ENCODE data around the gene PPP1R16B. TPM values are rescaled to one million over a fixed set of nuclear protein-coding genes. Genes with fewer than 3 reads are reported as not detected.

PPP1R16B gene
- total RNA-seq, 2 experiments from 2014 or later: 63.6 to 67.4 TPM

DNA sequence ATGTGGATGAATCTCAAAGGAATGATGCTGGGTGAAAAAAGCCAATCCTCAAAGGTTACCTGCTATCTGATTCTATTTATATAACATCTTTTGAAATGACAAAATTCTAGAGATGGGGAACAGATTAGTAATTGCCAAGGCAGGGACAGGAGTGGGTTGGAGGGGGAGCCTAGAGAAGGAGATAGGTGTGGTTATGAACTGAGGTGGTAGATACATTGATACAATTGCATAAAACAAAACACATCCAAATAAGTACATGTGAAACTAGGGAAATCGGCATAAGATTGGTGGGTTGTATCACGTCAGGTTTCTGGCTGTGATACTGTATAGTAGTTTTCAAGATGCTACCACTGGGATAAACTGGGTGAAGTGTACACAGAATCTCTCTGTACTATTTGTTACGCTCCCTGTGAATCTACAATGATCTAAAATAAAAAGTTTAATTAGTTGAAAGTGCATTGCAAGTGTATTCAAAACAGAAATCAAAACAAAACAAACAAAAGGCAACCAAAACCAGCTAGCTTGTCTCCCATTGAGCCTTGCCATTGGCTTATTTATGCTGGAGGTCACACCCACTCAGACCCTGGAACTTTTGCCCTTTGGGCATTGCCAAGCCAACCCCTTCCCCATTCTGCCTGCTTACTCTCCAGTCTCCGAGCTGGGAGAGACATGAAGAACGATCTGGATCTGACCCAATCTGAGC is 27.8 kb downstream of the PPP1R16B start:
- peaks cover 6% of the 10 kb centered on the region for H3K9me3 Mint-ChIP-seq
- peak overlapping the region; percentile 85 for H3K27ac Mint-ChIP-seq
- no peak for DNase-seq
- CTCF ChIA-PET: interaction anchor here (1.5 to 2.2 kb wide), 3 partner anchors 22 to 28 kb away, joined by 3 to 6 read pairs (median 5); partner anchors contain the start of gene PPP1R16B
- H3K27me3 Mint-ChIP-seq: no peaks in the 10 kb centered on the region
- POLR2A ChIA-PET: no interaction called here
- peaks cover 64% of the 10 kb centered on the region for H3K36me3 Mint-ChIP-seq (ENCODE audit: low read depth)
- H3K4me1 Mint-ChIP-seq: peaks cover 67% of the 10 kb centered on the region
- peak overlapping the region; percentile 37 for H3K4me3 Mint-ChIP-seq

DNA sequence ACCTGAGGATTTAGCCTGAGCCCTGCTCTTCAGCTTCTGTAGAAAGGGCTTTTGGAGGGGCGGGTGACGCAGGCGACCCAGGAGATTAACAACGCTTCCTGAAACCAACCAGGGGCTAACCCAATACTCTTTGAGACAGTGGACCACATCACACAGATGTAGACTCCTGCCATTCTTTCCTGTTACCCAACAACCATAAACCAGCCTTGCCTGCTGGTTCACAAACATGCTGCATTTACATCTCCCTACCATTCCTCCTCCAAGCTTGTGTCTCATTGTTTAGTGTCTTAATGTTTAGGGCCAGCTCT is 28.3 kb downstream of the PPP1R16B start:
- H3K4me3 Mint-ChIP-seq: no peak overlapping the region
- POLR2A ChIA-PET: no interaction called here
- DNase-seq: peak; percentile 32
- H3K4me1 Mint-ChIP-seq: peaks cover 67% of the 10 kb centered on the region
- H3K9me3 Mint-ChIP-seq: peaks cover 6% of the 10 kb centered on the region
- peaks cover 61% of the 10 kb centered on the region for H3K36me3 Mint-ChIP-seq (ENCODE audit: low read depth)
- CTCF ChIA-PET: interaction anchor here (0.6 to 2.2 kb wide), 4 partner anchors 18 to 29 kb away, joined by 3 to 6 read pairs (median 4); partner anchors contain the start of gene PPP1R16B
- no peaks in the 10 kb centered on the region for H3K27me3 Mint-ChIP-seq
- H3K27ac Mint-ChIP-seq: peak overlapping the region; percentile 85

DNA sequence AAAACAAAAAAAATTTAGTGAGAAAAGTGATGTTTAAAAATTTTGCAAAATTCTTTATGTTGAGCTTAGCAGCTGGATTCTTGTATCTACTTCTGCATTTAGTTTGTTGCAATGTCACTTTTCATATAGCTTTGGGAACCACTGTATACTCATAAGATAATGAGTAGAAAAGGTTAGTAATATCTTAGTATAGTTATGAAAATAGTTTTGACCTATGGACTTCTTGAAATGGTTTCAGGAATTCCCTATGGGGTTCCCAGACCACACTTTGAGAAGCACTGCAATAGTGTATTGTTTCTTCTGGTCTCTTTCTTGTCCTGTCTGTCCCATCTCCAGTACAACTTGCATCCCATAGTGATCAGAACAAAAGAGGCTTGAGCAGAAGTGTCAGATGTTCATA is 29.4 kb downstream of the PPP1R16B start:
- no peak overlapping the region for H3K27ac Mint-ChIP-seq

DNA sequence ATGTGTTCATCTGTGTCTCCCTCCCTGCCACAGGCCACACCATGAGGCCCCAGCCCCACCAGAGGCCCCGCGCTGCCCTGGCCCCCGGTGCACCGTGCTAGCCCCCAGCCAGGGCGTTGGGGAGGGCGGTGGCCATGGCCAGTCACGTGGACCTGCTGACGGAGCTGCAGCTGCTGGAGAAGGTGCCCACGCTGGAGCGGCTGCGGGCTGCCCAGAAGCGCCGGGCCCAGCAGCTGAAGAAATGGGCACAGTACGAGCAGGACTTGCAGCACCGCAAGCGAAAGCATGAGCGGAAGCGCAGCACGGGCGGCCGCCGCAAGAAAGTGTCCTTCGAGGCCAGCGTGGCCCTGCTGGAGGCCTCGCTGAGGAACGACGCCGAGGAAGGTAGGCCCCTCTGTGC is 30.3 kb downstream of the PPP1R16B start:
- H3K27me3 Mint-ChIP-seq: no peaks in the 10 kb centered on the region
- DNase-seq: no peak
- H3K4me1 Mint-ChIP-seq: peaks cover 67% of the 10 kb centered on the region
- POLR2A ChIA-PET: no interaction called here
- H3K4me3 Mint-ChIP-seq: no peak overlapping the region
- H3K27ac Mint-ChIP-seq: no peak overlapping the region
- CTCF ChIA-PET: interaction anchor here (1.1 to 2.2 kb wide), 4 partner anchors 24 to 84 kb away, joined by 3 to 6 read pairs (median 4); partner anchors contain the start of gene PPP1R16B
- peaks cover 6% of the 10 kb centered on the region for H3K9me3 Mint-ChIP-seq
- H3K36me3 Mint-ChIP-seq (ENCODE audit: low read depth): peaks cover 57% of the 10 kb centered on the region

More for the DNA sequence above, 29.4 kb downstream of the PPP1R16B start:
- no peak for DNase-seq
- no peaks in the 10 kb centered on the region for H3K27me3 Mint-ChIP-seq
- H3K4me3 Mint-ChIP-seq: no peak overlapping the region
- POLR2A ChIA-PET: no interaction called here
- peaks cover 60% of the 10 kb centered on the region for H3K36me3 Mint-ChIP-seq (ENCODE audit: low read depth)
- CTCF ChIA-PET: interaction anchor here (1.2 to 2.2 kb wide), 4 partner anchors 21 to 30 kb away, joined by 3 to 6 read pairs (median 4); partner anchors contain the start of gene PPP1R16B
- peaks cover 6% of the 10 kb centered on the region for H3K9me3 Mint-ChIP-seq
- H3K4me1 Mint-ChIP-seq: peaks cover 67% of the 10 kb centered on the region

DNA sequence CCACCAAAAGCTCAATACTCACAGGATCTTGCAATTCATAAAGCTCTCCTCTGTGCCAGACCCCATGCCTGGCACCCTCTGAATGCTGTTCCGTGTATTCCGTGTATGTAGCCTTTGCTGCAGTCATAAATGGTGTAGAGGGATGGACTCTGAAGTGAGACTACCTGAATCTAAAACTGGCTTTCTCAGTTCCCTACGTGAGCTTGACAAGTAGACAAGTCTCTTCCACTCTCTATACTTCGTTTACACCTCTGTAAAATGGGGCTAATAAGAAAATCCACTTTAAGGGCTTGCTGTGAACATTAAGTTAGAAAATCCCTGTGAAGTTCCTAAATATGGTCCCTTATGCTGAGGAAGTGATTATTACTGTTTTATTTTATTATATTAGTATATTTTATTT is 31.5 kb downstream of the PPP1R16B start:
- H3K36me3 Mint-ChIP-seq (ENCODE audit: low read depth): peaks cover 54% of the 10 kb centered on the region
- POLR2A ChIA-PET: interaction anchor here (0.6 kb wide), 1 partner anchor 38 kb away, joined by 4 read pairs; no protein-coding TSS in a partner anchor
- H3K27ac Mint-ChIP-seq: no peak overlapping the region
- CTCF ChIA-PET: interaction anchor here (1.1 to 1.8 kb wide), 4 partner anchors 22 to 85 kb away, joined by 3 to 4 read pairs (median 3); no protein-coding TSS in a partner anchor
- no peak for DNase-seq
- no peak overlapping the region for H3K4me3 Mint-ChIP-seq
- peaks cover 6% of the 10 kb centered on the region for H3K9me3 Mint-ChIP-seq
- H3K4me1 Mint-ChIP-seq: peaks cover 66% of the 10 kb centered on the region
- no peaks in the 10 kb centered on the region for H3K27me3 Mint-ChIP-seq

DNA sequence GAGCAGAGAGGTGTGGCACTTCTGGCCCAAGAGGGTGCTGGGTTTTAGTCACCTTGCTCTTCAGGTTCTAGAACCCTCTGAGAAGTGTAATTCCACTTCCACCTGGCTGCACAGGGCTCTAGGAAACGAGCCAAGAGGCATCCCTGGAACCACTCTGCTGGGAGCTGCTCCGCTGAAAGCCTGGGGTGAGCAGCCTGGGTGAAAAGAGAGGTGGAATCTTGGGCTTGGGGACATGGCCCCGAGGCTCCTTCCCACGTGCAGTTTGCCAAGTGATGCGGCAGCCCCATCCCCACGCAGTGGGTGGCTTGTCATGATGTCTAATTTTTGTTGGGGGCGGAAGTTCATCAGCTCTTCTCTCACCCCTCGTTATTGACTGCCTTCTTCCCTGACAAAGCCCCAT is 32.8 kb downstream of the PPP1R16B start:
- H3K27me3 Mint-ChIP-seq: no peaks in the 10 kb centered on the region
- peaks cover 54% of the 10 kb centered on the region for H3K36me3 Mint-ChIP-seq (ENCODE audit: low read depth)
- peak overlapping the region; percentile 36 for H3K27ac Mint-ChIP-seq
- no peak overlapping the region for H3K4me3 Mint-ChIP-seq
- peaks cover 3% of the 10 kb centered on the region for H3K9me3 Mint-ChIP-seq
- CTCF ChIA-PET: interaction anchor here (0.8 kb wide), 1 partner anchor 12 kb away, joined by 3 read pairs; no protein-coding TSS in a partner anchor
- POLR2A ChIA-PET: no interaction called here
- peaks cover 66% of the 10 kb centered on the region for H3K4me1 Mint-ChIP-seq
- no peak for DNase-seq

DNA sequence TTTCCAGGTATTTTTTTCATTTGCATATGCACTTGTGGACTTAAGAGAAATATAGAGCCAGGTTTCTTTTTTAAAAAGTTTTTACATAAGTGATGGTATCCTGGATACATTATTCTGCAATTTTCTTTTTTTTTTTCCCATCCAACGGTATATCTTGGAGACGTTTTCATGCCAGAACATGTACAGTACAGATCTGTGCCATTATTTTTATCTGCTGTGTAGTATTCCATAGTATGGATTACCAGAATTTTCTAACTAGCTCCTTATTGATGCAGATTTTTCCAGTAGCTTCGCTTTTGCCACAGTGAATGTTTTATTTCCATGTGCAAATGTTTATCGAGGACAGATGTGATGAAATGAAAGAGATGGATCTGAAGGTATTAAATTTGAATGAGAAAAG is 34.1 kb downstream of the PPP1R16B start:
- Mint-ChIP-seq H3K36me3 (ENCODE audit: low read depth) (peaks cover 55% of the 10 kb centered on the region), H3K4me1 (peaks cover 65% of the 10 kb centered on the region), H3K9me3 (no peaks in the 10 kb centered on the region), H3K27ac (peak overlapping the region; percentile 9), H3K4me3 (no peak overlapping the region), H3K27me3 (no peaks in the 10 kb centered on the region)
- CTCF ChIA-PET: interaction anchor here (1.3 to 2.3 kb wide), 3 partner anchors 9 to 32 kb away, joined by 4 to 8 read pairs (median 5); no protein-coding TSS in a partner anchor
- POLR2A ChIA-PET: no interaction called here
- no peak for DNase-seq

DNA sequence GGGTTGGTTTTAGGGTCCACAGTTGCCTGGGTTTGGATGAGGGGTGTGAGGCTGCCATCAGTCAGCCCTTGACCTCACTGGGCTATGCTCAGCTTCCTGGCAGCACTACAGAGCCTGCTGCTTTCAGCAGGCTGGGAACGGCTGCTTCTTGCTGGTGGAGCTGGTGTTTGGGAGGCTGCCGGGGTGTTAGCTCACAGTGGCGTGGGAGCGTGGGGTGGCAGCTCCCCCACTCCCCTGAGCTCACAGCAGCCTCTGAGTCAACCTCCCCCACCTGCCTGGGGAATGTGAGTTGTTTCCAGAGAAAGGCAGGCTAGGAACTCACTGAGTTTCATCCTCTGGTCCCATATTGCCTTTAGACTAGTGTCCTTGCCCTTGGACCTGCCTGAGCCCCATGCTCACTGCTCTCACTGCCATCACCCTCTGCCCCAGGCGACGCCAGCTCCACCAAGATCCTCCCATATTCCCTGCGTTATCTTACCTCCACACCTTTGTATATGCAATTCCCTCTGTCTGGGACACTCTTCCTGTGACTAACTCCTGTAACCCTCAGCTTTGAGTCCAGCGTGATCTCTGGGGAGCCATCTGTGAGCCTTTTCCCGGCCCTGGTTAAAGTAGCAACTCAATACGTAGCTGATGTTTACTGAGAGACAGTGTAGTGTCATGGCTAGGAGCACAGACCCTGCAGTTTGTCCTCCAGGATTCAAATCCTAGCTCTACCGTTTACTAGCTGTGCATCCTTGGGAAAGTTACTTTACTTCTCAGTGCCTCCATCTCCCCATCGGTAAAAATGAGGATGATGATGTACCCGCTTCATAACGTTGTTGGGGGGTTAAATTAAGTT is 34.8 kb downstream of the PPP1R16B start:
- no peak for DNase-seq
- Mint-ChIP-seq H3K36me3 (ENCODE audit: low read depth) (peaks cover 55% of the 10 kb centered on the region), H3K4me3 (no peak overlapping the region), H3K27me3 (no peaks in the 10 kb centered on the region), H3K27ac (peak overlapping the region; percentile 92), H3K4me1 (peaks cover 67% of the 10 kb centered on the region), H3K9me3 (no peaks in the 10 kb centered on the region)
- CTCF ChIA-PET: interaction anchor here (0.8 to 2.3 kb wide), 8 partner anchors 9 to 110 kb away, joined by 3 to 9 read pairs (median 4); no protein-coding TSS in a partner anchor
- POLR2A ChIA-PET: no interaction called here

DNA sequence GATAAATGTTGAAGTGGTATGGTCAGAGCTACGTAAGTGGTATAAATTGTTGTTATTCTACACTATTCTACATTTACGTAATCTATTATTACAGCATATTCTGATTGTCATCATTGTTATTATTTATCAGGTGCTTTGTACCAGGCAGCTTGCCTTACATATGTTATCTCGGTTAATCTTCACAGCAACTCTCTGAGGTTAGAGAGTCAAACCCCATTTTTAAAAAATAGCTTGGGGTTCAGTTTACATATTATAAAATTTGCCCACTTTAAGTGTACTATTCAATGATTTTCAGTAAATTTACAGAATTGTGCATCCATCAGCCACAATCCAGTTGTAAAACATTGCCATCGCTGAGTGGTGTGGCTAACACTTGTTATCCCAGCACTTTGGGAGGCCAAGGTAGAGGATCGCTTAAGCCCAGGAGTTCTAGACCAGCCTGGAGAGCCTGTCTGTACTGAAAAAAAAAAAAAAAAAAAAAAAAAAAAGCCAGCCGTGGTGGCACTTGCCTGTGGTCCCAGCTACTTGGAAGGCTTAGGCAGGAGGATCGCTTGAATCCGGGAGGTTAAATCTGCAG is 35.5 kb downstream of the PPP1R16B start:
- no peaks in the 10 kb centered on the region for H3K27me3 Mint-ChIP-seq
- peaks cover 62% of the 10 kb centered on the region for H3K36me3 Mint-ChIP-seq (ENCODE audit: low read depth)
- peaks cover 74% of the 10 kb centered on the region for H3K4me1 Mint-ChIP-seq
- POLR2A ChIA-PET: interaction anchor here (0.7 kb wide), 1 partner anchor 19 kb away, joined by 3 read pairs; no protein-coding TSS in a partner anchor
- H3K27ac Mint-ChIP-seq: peak overlapping the region; percentile 92
- CTCF ChIA-PET: interaction anchor here (0.8 to 2.3 kb wide), 8 partner anchors 8 to 111 kb away, joined by 3 to 9 read pairs (median 4); no protein-coding TSS in a partner anchor
- DNase-seq: no peak
- H3K9me3 Mint-ChIP-seq: no peaks in the 10 kb centered on the region
- no peak overlapping the region for H3K4me3 Mint-ChIP-seq

DNA sequence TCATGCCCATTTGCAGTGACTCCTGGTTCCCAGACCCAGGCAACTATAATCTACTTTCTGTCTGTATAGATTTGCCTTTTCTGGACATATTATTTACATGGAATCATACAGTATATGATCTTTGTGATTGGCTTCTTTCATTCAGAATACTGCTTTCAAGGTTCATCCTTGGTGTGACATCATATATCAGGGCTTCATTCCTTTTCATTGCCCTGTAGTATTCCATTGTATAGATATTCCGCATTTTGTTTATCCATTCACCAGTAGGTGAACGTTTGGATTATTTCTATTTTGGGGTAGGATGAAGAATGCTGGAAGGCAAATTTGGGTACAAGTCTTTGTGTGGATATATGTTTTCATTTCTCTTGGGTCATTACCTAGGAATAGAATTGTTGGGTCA is 36.1 kb downstream of the PPP1R16B start:
- Mint-ChIP-seq H3K9me3 (no peaks in the 10 kb centered on the region), H3K4me3 (peak overlapping the region; percentile 61), H3K27ac (peak overlapping the region; percentile 92), H3K27me3 (no peaks in the 10 kb centered on the region), H3K36me3 (ENCODE audit: low read depth) (peaks cover 63% of the 10 kb centered on the region), H3K4me1 (peaks cover 79% of the 10 kb centered on the region)
- ChIA-PET POLR2A (interaction anchor here (0.7 kb wide), 1 partner anchor 18 kb away, joined by 3 read pairs; no protein-coding TSS in a partner anchor), CTCF (interaction anchor here (1.0 to 1.6 kb wide), 4 partner anchors 21 to 111 kb away, joined by 3 to 9 read pairs (median 3); no protein-coding TSS in a partner anchor)
- DNase-seq: no peak

DNA sequence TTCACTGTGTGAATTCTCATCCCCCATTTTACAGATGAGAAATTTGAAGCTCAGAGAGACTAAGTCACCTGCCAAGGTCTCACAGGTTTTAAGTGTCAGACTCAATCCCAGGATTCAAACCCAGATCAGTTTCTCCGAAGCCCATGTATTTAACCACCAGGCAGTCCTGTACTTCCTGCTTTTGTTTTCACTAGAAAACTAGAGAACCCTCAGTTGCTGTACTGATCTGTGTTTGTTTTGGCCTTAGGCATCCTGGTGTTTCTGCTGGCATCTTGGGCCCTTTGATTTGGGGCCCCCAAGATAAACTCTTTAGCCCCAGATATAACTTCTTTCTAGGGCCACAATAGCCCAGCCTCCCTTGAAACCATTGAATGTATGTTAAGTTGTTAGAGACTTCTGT is 36.5 kb downstream of the PPP1R16B start:
- Mint-ChIP-seq H3K4me3 (peak overlapping the region; percentile 61), H3K4me1 (peaks cover 78% of the 10 kb centered on the region), H3K27me3 (no peaks in the 10 kb centered on the region), H3K27ac (peak overlapping the region; percentile 92), H3K36me3 (ENCODE audit: low read depth) (peaks cover 61% of the 10 kb centered on the region), H3K9me3 (no peaks in the 10 kb centered on the region)
- DNase-seq: no peak
- POLR2A ChIA-PET: interaction anchor here (0.8 kb wide), 1 partner anchor 36 kb away, joined by 3 read pairs; the partner anchor contains the start of gene PPP1R16B
- CTCF ChIA-PET: interaction anchor here (1.4 kb wide), 1 partner anchor 35 kb away, joined by 3 read pairs; no protein-coding TSS in a partner anchor

DNA sequence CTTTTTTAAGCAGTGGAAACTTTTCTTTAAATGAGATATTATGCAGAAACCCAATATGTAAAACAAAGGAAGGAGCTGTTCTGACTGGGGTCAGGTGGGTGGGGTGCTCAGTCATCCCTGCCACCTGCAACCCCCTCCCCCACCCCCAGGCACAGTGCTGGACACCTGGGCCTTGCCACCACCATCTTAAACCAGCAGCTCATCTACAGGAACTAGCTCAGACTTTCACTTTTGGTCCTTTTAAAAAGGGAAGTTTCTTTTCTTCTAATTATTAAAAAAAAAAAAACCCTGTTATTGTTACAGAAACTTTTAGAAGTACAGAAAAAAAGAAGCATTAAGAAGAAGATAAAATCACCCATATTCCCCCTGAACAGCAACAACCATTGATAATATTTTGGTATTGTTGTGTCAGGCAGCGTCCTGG is 37.1 kb downstream of the PPP1R16B start:
- Mint-ChIP-seq H3K4me1 (peaks cover 82% of the 10 kb centered on the region), H3K9me3 (no peaks in the 10 kb centered on the region)

More for the DNA sequence above, 37.1 kb downstream of the PPP1R16B start:
- ChIA-PET CTCF (interaction anchor here (0.9 to 1.4 kb wide), 3 partner anchors 16 to 43 kb away, joined by 3 read pairs; no protein-coding TSS in a partner anchor), POLR2A (interaction anchor here (0.8 kb wide), 1 partner anchor 37 kb away, joined by 3 read pairs; the partner anchor contains the start of gene PPP1R16B)
- Mint-ChIP-seq H3K27me3 (no peaks in the 10 kb centered on the region), H3K36me3 (ENCODE audit: low read depth) (peaks cover 61% of the 10 kb centered on the region), H3K27ac (peak overlapping the region; percentile 92), H3K4me3 (peak overlapping the region; percentile 42)
- DNase-seq: peak; percentile 56

All from activated CD4-positive, alpha-beta T cell treated with anti-CD3 and anti-CD28 coated beads, Interleukin-2, amount 10 ng/mL, durations not matched to agents 7 days and 5 days (primary cell).